ENCODE results near the gene RPL29. TPM values are rescaled to one million over a fixed set of nuclear protein-coding genes. Genes with fewer than 3 reads are reported as not detected.

RPL29 gene
- total RNA-seq, 1 experiment from 2014 or later: 995 TPM

DNA sequence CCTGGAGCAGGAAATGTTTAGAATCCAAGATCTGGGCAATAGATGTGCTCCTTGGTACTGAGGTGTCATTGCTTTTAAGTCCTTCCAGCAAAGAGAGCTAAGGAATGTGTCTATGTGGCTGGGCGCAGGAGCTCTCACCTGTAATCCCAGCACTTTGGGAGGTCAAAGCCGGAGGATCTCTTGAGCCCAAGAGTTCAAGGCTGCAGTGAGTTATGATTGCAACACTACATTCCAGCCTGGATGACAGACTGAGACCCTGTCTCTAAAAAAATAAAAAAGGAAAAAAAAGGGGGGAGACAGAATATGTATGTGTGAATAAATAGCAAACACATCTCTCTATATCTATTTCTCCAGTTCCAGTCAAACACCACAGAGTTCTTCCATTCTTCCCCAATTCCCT lies 44.8 kb downstream of the RPL29 start:
- POLR2A ChIA-PET: interaction anchor here (0.6 kb wide), 1 partner anchor 1187 kb away, joined by 3 read pairs; no protein-coding TSS in a partner anchor

DNA sequence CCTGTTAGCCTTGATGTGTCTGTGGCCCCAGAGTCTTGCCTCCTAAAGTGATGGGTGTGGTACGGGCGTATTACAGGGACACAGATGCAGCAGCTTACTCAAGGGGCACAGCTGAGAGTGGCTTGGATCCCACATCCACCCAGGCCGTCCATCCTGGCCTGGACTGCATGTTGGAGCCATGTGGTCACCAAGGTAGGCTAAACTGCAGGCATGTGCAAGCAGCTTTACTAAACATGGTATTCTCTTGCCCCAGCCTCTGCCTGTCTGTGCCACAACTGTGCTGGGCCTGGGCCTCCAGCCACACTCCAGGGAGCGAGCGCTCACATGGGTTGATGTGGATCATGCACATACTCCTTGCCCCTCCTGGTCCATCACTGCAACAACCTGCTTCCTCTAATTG lies 46.6 kb downstream of the RPL29 start:
- Mint-ChIP-seq H3K4me3 (ENCODE audit: unreplicated experiment) (no peak overlapping the region), H3K27ac (ENCODE audit: unreplicated experiment) (no peak overlapping the region), H3K27me3 (ENCODE audit: insufficient read depth, unreplicated experiment) (peaks cover 2% of the 10 kb centered on the region), H3K4me1 (ENCODE audit: low read depth, unreplicated experiment) (no peaks in the 10 kb centered on the region), H3K9me3 (ENCODE audit: unreplicated experiment) (no peaks in the 10 kb centered on the region), H3K36me3 (ENCODE audit: insufficient read depth, unreplicated experiment) (no peaks in the 10 kb centered on the region)
- intact Hi-C loops (cut with micrococcal nuclease; ENCODE audit: unreplicated experiment): no loop called here
- BruUV-seq (replicated peaks): no TSS peak
- H3K9me3 ChIP-seq: no peaks in the 10 kb centered on the region
- no peak for DNase-seq
- no peaks in the 10 kb centered on the region for H3K4me1 ChIP-seq
- TF ChIP-seq, protein P1, sequence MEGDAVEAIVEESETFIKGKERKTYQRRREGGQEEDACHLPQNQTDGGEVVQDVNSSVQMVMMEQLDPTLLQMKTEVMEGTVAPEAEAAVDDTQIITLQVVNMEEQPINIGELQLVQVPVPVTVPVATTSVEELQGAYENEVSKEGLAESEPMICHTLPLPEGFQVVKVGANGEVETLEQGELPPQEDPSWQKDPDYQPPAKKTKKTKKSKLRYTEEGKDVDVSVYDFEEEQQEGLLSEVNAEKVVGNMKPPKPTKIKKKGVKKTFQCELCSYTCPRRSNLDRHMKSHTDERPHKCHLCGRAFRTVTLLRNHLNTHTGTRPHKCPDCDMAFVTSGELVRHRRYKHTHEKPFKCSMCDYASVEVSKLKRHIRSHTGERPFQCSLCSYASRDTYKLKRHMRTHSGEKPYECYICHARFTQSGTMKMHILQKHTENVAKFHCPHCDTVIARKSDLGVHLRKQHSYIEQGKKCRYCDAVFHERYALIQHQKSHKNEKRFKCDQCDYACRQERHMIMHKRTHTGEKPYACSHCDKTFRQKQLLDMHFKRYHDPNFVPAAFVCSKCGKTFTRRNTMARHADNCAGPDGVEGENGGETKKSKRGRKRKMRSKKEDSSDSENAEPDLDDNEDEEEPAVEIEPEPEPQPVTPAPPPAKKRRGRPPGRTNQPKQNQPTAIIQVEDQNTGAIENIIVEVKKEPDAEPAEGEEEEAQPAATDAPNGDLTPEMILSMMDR (IDR thresholded peaks at IDR 0.05; ENCODE audit: insufficient read depth in 1 of 2, low read depth in 1 of 2, low read length in 1 of 2, severe bottlenecking in 1 of 2, unreplicated experiment in 1 of 2): no peak
- ChIA-PET CTCF (no interaction called here), POLR2A (no interaction called here)
- H3K4me3 ChIP-seq (ENCODE audit: low read depth, low read length): no peak overlapping the region
- no peaks in the 10 kb centered on the region for H3K36me3 ChIP-seq (ENCODE audit: control insufficient read depth, insufficient read depth, low read length)
- no peaks in the 10 kb centered on the region for H3K27me3 ChIP-seq (replicated peaks; ENCODE audit: control insufficient read depth, insufficient read depth, low read length)

More for the DNA sequence above, 44.8 kb downstream of the RPL29 start:
- no peaks in the 10 kb centered on the region for H3K4me1 Mint-ChIP-seq (ENCODE audit: low read depth, unreplicated experiment)
- Histone ChIP-seq H3K36me3 (ENCODE audit: control insufficient read depth, insufficient read depth, low read length) (no peaks in the 10 kb centered on the region), H3K27me3 (replicated peaks; ENCODE audit: control insufficient read depth, insufficient read depth, low read length) (no peaks in the 10 kb centered on the region), H3K4me1 (no peaks in the 10 kb centered on the region), H3K9me3 (no peaks in the 10 kb centered on the region), H3K4me3 (ENCODE audit: low read depth, low read length) (no peak overlapping the region)
- H3K27me3 Mint-ChIP-seq (ENCODE audit: insufficient read depth, unreplicated experiment): peaks cover 2% of the 10 kb centered on the region
- no peak for DNase-seq
- TF ChIP-seq, protein P1 (IDR thresholded peaks at IDR 0.05; ENCODE audit: insufficient read depth in 1 of 2, low read depth in 1 of 2, low read length in 1 of 2, severe bottlenecking in 1 of 2, unreplicated experiment in 1 of 2): no peak
- no peaks in the 10 kb centered on the region for H3K36me3 Mint-ChIP-seq (ENCODE audit: insufficient read depth, unreplicated experiment)
- BruUV-seq (replicated peaks): no TSS peak
- no peaks in the 10 kb centered on the region for H3K9me3 Mint-ChIP-seq (ENCODE audit: unreplicated experiment)
- no peak overlapping the region for H3K27ac Mint-ChIP-seq (ENCODE audit: unreplicated experiment)
- CTCF ChIA-PET: interaction anchor here (0.6 kb wide), 1 partner anchor 1591 kb away, joined by 3 read pairs; no protein-coding TSS in a partner anchor
- no peak overlapping the region for H3K4me3 Mint-ChIP-seq (ENCODE audit: unreplicated experiment)
- intact Hi-C loops (cut with micrococcal nuclease; ENCODE audit: unreplicated experiment): no loop called here

DNA sequence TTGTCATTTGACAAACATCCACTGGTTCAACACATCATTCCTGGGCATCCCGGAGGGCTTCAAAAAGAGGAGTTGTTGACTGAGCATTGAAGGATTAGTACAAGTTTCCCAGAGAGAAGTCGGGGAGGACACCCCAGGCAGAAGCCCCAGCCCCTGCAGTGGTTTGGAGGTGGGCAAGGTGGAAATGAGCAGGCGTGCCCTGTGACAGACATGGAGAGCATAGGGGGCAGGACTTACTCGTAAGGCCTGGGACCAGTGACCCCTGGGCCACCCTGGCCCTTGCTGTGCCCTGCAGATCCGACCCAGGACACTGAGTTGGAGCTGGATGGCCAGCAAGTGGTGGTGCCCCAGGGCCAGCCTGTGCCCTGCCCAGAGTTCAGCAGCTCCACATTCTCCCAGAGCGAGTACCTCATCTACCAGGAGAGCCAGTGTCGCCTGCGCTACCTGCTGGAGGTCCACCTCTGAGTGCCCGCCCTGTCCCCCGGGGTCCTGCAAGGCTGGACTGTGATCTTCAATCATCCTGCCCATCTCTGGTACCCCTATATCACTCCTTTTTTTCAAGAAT lies 47.6 kb downstream of the RPL29 start:
- ChIA-PET POLR2A (no interaction called here), CTCF (no interaction called here)
- Histone ChIP-seq H3K36me3 (ENCODE audit: control insufficient read depth, insufficient read depth, low read length) (no peaks in the 10 kb centered on the region), H3K4me1 (no peaks in the 10 kb centered on the region; the same call in 1 of the 2 replicates), H3K9me3 (no peaks in the 10 kb centered on the region), H3K27me3 (replicated peaks; ENCODE audit: control insufficient read depth, insufficient read depth, low read length) (no peaks in the 10 kb centered on the region), H3K4me3 (ENCODE audit: low read depth, low read length) (no peak overlapping the region)
- Mint-ChIP-seq H3K27me3 (ENCODE audit: insufficient read depth, unreplicated experiment) (peaks cover 2% of the 10 kb centered on the region), H3K4me3 (ENCODE audit: unreplicated experiment) (no peak overlapping the region), H3K27ac (ENCODE audit: unreplicated experiment) (no peak overlapping the region), H3K36me3 (ENCODE audit: insufficient read depth, unreplicated experiment) (no peaks in the 10 kb centered on the region), H3K4me1 (ENCODE audit: low read depth, unreplicated experiment) (no peaks in the 10 kb centered on the region), H3K9me3 (ENCODE audit: unreplicated experiment) (no peaks in the 10 kb centered on the region)
- BruUV-seq (replicated peaks): no TSS peak
- TF ChIP-seq, protein P1 (IDR thresholded peaks at IDR 0.05; ENCODE audit: insufficient read depth in 1 of 2, low read depth in 1 of 2, low read length in 1 of 2, severe bottlenecking in 1 of 2, unreplicated experiment in 1 of 2): no peak
- DNase-seq: peak in 1 of 2 experiments; percentile 29
- intact Hi-C loops (cut with micrococcal nuclease; ENCODE audit: unreplicated experiment): no loop called here
